NCI-H774 (cell line): ENCODE results near the gene CYP24A1.
A peak's percentile ranks its signal among the peaks of the same experiment; 100 is the strongest.

Experiments
- DNase-seq: peaks from one replicate; lab custom pipeline; 2025; lab: John Stamatoyannopoulos, UW

Gene CYP24A1

DNA sequence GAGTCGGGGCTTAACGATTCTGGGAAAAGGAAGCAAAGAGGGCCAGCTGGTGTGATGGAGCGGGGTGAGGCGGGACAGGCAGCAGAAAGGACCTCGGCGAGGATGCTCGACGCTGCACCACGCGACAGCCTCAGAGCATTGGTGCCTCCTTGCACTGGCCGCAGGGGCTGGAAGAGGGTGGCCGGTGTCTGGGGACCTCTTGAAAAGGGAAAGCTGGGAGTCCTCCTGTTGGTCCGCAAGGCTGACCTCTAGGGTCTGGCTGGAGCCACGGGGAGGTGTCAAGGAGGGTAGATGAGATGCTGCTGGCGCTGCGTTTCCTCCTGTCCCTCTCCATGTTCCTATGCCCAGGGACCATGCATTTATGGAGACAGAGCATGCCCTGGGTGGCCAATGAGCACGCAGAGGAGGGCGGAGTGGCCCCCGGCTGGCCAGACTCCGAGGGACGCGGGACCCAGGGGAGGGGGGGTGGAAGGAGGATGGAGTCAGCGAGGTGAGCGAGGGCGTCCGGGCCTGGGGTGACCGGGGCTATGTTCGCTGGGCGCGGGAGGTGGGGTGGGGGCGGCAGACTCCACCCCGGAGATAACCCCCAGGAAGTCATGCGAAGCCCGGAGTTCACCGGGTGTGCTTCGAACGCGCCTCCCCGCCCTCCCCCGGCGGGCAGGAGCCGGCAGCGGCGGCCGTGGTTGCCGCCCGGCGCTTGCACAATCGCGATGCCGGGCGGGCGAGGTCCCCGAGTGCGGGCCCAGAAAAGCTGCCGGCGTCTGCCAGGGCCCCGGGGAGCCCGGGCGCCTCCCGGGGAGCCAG is at the start of gene CYP24A1:
Gene CYP24A1 (minus strand): TSS at position 334 of the 804 bp plus-strand sequence. CDS start 407 bp downstream, outside the sequence.
- no peak for DNase-seq

DNA sequence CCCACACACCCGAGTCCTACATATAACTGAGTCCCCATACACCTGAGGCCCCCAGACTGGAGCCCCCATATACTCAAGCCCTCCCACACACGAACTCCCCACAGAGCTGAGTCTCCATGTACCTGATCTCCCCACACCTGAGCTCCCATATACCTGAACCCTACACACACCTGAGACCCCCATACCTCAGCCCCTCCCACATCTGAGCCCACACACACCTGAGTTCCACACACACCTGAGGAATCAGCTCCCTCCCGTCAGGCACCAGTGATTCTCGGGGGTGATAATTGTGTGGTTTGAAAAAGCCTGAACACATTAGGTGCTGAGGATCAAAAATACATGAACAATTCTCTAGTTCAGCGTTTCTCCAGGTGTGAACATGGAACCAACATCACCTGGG is 49.5 kb upstream of the CYP24A1 start:
- no peak for DNase-seq

DNA sequence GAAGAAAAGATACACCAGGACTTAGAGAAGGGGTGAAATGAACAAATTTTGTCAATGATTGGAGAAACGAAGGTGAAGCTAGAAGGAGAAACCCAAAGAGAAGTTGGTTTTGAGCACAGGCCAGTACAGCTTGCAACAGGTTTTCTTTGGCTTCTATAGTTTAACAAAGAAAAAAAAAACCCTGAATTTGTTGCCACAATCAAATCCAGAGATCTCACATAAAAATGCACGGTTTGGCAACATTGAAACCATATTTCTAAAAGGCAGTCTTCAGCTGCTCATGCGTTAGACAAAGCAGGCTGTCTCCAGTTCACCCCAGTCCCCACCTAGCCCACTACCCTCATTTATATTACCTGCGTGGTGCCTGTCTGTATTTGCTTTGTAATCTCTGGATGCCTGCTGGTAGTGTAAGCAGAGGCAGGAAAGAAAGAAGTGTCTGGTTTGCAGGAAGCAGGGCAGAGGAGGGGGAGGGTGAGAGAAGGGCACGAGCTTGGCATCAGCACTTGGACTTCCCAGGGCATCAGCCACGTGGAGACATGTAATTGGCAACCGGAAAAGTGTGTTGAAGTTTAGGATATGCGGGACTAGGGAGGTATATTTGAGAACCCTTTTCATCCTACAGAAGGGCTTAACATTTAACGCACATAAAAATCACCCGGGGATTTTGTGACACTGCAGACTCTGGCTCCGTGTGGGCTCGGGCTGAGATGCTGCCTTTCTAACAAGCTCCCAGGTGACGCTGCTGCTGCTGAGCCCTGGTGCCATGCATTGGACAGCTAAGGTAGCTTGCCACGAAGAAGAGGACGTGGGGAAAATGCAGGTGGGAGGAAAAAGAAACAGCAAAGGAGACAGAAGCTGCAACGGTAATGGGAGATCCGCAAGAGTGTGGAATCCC is 48.5 kb upstream of the CYP24A1 start:
- DNase-seq: peak; percentile 19

DNA sequence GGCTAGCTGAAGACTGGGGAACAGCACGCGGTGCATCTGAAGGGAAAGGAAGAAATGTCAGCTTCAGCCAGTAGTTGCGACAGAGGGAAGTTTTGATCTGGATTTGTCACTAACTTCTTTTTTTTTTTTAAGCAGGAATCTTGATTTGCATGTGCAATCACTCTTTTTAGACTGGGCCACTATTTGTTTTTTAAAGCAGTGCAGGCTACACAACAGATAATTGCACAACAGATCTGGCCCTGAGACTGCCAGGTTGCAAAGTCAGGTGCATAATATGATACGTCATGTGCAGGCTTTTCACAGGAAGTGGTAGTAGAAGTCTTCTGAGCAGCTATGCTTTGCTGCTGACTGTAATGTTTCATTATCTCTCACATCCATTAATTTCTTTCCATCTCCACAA is 47.6 kb upstream of the CYP24A1 start:
- no peak for DNase-seq

DNA sequence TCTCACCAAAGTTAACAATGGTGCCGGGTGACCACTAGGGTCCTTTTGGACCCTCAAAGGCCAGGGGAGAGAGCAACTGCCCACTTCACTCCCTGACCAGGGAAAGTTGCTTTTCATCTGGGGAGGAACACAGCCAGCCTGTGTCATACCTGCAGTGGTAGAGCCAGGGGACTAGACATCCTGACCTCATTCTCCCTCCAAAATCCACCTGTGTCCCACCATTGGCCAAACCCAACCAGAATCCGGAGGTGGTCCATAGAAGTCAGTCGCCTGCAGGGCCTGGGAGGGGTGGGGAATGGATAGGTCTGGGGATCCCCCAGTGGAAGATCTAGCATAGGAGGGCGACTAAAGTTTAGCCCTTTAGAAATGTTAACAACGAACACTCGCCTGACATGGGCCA is 46.9 kb upstream of the CYP24A1 start:
- no peak for DNase-seq

DNA sequence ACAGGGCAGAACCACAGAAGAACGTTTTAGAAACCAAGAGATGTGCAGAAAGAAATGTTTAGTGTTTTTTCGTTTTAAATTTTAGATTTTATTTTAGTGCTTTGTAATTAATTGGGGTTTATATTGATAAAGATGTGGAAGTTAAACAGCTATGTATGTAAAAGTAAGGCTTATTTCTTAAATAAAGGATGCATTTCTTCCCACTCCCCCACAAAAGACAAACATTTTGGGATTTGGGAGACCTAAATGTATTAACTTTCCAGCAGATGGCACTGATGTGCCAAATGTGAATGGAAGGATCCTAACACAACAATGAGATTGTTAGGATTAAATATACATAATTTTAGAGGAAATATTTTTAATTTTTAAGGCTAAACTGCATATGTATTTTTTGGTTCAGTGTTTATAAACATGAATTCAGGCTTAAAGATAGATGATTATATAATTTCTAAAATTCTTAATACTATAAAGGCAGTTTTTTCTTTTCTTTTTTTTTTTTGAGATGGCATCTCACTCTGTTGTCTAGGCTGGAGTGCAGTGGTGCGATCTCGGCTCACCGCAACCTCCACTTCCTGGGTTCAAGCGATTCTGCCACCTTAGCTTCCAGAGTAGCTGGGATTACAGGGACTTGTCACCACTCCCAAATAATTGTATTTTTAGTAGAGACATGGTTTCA is 46.1 kb upstream of the CYP24A1 start:
- DNase-seq: peak; percentile 20

DNA sequence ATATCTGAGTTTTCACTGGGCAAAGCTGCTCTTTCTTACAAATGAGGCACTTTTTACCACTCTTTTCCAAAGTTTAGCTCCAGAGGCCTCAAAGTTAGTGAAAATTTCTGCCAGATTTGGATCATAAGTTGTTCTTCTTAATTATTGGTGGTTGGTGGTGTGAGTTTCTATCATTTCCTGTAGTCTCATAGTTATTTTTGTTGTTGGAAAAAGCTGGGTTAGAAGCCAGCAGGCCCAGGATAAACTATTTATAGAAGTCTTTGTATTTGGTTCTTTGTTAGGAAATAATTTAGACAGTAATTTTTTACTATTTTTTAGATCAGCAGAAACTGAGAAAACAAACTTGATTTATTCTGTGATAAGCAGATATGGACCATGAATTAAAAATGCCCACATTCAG is 44.7 kb upstream of the CYP24A1 start:
- no peak for DNase-seq

DNA sequence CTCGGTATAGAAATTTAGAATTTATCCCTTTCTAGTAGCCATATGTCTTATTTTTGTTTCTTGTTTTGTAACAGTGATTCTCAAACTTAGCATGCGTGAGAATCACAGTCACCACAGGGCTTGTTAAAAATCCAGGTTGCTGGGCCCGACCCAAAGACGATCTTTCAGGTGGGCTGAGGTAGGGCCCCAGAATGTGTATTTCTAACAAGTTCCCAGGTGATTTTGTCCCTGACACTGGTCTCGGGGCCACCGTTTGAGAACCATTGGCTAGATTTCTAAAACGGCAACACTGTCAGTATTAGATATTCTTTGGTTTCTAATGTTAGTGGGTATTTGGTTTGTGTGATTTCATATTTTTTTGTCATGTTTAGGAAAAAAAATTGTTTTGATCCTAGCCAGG is 44.0 kb upstream of the CYP24A1 start:
- no peak for DNase-seq

DNA sequence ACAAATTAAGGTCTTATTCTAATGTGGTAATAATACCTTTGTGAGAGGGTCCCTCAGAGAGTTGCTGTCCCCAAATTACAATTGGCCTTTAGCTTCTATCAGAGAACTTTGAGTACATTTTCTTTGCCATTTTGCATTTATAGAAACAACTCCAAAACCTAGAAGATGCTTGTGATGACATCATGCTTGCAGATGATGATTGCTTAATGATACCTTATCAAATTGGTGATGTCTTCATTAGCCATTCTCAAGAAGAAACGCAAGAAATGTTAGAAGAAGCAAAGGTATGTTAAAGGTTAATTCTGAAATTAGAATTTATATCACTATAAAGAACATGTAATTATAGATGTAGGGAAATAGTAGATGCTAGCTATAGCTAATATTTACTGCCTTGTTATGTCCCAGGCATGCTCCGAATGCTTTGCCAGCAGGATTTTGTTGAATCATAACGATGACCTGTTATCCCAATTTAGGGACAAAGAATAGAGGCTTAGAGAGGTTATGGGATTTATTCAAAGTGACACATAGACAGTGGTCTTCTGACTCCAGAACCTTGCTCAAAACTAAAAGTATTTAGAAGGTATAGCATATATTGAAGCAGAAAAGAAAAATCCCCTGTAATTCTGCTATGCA is 41.5 kb upstream of the CYP24A1 start:
- DNase-seq: no peak

DNA sequence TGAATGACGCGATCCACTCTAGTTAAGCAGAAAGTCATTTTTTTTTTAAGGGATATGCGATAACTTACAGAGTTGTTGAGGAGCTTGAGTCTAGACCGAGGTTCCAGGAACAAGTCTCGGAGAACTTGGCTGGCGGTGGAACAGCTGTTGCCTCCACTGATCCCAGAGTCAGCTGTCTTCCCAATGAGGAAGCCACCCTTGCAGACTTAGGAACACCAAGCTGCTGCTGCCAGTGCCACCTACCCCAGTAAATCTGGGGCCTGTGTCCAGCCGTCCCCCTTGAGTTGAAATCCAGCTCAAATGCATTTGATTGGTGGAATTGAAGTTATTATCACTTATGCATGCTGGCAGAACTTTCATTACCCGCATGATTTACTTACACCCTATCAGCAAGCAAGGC is 40.8 kb upstream of the CYP24A1 start:
- no peak for DNase-seq

DNA sequence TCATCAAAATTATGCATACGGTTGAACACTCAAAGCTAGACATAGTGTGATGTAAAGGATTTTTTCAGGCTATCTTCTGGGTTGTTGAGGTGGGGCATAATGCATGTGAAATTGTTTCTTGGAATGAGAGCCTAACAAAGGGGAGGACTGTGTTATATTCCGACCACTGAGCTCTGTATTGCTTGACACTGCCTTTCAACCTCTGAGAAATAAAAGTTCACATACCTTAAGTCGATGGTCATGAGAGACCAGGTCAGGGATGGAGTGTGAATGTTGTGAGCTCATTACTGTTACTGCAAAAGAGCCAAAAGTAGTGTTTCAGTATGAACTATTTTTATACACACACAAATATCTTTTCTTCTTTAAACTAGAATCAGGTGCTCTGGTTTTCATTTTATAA is 39.1 kb upstream of the CYP24A1 start:
- DNase-seq: no peak

DNA sequence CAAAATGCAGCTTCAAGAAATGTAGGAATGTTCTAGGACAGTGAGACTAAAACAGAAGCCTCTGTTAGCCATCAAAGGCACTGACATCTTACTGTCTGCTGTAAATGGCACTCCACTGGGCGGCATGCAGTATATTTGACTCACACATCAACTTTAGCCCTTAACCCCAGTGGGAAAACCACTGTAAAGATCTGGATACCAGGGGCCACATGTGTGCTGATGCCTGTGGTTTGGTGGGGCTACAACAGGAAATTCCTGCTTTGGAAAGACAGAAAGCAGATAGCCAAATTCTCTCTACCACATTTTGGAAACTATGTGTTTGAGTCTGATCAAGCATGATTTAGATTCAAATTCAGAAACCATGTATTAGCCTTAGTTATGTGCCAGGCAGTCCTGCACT is 38.4 kb upstream of the CYP24A1 start:
- no peak for DNase-seq

DNA sequence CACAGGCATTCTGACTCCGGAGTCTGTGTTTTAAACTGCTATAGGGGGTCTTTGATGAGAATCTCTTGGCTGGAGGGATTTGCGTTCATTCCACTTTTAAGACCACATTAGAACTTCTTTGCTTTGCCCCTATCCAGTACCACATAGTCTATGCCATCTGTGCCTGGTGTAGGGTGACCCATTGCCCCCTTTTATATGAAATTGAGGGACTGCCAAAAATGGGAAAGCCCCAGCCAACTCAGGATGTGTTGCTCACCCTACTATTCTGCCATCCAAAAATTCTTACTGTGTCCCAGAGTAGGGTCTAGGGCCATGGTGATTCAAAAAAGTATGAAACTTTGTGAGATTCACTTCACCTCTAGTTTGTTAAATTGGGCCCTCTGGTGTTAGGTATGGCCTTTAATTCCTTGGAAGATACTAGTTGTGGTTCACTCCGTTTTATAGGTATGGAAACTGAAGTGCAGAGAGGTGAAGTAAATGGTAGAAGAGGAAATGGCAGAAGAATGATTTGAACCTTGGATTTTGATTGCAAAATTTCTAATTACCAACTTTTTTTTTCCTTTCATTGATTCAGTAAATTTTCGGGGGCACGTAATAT is 35.5 kb upstream of the CYP24A1 start:
- DNase-seq: no peak

DNA sequence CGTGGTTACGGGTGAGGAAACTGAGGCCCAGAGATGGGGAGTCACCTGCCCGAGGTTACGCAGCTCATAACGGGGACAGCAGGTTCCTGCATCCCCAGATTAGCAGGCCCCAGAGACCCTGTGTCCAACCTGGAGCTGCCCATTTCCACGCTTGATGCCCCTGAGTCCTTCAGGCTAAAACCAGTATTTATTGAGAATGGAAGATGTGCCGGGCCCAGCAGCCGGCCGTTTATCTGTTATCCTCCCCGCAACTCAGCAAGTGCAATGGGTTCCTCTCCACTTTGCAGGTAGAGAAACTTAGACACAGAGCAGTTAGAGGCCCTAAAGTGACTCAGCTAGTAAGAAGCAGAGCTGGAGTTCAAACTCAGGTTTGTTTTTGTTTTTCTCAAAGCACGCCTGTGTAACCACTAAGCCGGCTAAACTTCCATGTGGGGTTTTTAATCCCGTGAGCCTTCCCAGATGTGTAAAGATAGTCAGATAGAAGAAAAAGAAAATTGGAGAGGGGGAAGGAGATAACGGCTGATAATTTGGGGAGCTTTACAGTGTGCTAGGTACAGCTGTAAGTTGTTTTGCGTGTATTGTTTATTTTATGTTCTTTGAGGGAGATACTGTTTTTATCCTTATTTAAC is 34.9 kb upstream of the CYP24A1 start:
- DNase-seq: no peak

DNA sequence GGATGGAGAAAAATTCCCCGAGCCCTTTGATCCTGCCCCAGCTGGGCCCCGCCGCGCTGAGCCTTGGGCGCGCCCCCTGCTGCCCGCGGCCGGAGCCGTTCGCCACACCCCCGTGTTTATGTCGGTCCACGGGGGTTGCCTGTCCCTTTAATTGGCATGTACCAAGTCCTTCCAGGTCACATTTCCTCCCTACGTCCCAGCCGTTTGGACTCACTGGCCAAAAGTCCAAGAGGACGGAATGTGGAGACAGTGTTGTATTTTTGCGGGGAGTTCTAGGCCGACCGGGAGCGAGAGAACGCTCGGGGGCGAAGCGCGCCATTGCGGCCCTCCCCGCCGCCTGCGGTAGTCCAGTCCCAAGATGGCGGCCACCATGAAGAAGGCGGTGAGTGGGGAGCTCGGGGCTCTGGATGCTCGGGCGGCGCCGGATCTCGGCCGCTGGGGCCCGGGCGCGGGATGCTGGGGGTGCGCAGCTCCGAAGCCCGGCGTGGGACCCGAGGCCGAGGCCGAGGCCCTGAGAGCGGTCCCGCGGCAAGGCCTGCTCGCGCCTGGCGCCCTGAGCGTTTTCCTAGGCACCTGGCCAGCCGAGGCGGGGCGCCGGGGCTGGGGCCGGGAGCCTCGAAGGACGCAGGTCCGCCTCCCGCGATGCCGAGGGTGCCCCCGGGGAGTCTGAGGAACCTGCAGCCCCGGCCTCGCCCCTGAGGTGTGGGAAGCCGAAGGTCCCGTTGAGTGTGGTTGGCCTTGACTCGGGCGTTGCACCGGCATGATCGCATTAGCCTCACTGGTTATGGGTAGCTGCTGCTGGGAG is 34.2 kb upstream of the CYP24A1 start, which contains the start of gene PFDN4:
Gene PFDN4 (plus strand): TSS at position 345 of the 805 bp plus-strand sequence. CDS start 14 bp downstream, at position 359.
- DNase-seq: peak; percentile 68

DNA sequence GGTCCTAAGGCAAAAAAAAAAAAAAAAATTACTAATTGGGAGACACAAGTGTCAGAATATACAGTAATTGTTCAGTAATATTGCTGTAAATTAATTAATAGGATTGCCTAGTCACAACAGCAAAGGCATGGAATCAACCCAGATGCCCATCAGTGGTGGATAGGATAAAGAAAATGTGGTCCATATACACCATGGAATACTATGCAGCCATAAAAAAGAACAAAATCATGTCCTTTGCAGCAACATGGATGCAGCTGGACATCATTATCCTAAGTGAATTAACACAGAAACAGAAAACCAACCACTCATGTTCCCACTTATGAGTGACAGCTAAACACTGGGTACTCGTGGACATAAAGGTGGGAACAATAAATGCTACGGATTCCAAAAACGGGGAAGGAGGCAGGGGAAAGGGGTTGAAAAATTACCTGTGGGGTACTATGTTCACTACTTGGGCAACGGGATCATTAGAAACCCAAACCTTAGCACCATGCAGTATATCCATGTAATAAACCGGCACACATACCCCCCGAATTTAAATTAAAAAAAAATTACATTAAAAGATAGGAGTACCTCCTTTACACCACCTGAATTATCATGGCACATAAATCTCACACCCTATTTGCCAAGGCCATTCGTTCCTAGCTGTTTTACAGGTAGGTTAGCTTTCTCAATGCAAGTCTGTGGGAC is 33.4 kb upstream of the CYP24A1 start:
- DNase-seq: no peak

DNA sequence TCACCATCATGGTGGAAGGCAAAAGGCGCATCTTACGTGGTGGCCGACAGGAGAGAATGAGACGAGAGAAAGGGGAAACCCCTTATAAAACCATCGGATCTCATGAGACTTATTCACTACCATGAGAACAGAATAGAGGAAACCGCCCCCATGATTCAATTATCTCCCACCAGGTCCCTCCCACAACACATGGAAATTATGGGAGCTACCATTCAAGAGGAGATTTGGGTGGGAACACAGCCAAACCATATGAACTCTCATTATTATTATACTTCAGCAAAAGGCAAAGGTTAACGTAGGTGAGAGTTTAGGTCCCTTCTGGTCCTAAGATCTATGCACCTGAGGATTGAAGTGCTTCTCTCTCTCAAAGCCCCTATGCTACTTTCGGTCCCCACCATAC is 31.7 kb upstream of the CYP24A1 start:
- DNase-seq: no peak

DNA sequence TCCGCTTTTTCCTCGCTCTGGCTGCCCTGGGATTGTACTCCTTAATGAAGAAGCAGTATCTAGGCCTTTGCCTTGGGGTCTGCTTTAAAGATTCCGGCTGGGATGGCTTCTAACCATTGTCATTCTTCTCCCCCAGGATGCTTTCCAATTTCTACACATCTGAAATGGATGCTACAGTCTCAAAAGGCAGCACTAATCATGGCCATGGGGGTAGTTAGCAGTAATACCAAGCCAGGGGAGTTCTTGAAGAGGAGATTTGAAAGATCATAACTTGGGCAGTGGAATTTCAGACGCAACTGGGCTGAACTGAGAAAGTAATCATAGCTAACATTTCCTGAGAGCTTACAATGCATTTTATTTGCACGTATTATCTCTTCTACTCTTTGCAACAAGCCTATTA is 30.7 kb upstream of the CYP24A1 start:
- DNase-seq: no peak

DNA sequence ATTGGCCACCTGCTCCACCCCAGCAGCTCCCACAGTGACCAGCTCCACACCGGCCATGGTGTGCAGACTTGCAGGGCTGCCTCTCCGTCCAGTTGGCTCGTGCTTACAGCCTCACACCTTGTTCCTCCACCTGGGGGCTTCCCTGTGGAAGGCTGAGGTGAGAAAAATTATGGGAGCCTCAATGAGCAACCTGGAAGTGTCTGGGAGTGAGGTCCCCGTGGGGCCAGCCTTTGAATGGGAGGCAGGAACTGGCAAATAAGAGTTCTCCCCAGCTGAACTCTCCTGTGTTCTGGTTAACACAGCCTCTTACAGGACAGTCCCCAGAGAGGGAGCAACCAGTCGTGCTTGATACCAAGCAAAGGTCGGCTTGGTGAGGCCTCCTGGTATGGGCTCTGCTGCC is 30.3 kb upstream of the CYP24A1 start:
- no peak for DNase-seq

DNA sequence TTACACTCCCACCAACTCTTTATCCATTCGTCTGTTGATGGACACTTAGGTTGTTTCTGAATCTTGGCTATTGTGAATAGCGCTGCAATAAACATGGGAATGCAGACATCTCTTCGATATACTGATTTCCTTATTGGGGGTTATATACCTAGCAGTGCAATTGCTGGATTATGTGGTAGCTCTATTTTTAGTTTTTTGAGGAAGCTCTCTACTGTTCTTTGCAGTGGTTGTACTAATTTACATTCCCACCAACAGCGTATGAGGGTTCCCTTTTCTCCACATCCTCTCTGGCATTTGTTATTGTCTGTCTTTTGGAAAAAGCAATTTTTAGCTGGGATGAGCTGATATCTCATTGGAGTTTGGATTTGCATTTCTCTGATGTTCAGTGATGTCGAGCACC is 29.5 kb upstream of the CYP24A1 start:
- DNase-seq: no peak
